Astrocyte (in vitro differentiated cells and primary cell): ENCODE measurements around the gene PTPN20. TPM values are rescaled to one million over a fixed set of nuclear protein-coding genes. Genes with fewer than 3 reads are reported as not detected.

Experiments
- DNase-seq: peaks from one replicate; pipeline ENCODE4 v3.0.0-alpha.2; 2010; ENCODE audit warnings: low read depth
- FAIRE-seq: peaks from 2 replicates; lab custom pipeline; 2011; peaks lifted over from hg19 to GRCh38; lab: Jason Lieb, UNC
- H2AFZ ChIP-seq: 2 replicates; pipeline ENCODE4 v1.6.0; 2012; ENCODE audit warnings: low read depth, low read length, inconsistent platforms
- H3K27ac ChIP-seq: 2 replicates; pipeline ENCODE4 v1.5.1; 2011; ENCODE audit warnings: low read depth, low read length, inconsistent platforms
- H3K27me3 ChIP-seq: 2 replicates; pipeline ENCODE4 v1.6.0; 2011; ENCODE audit warnings: low read length, inconsistent platforms; ENCODE audit not compliant: insufficient read depth
- H3K36me3 ChIP-seq: 2 replicates; pipeline ENCODE4 v1.5.1; 2011; ENCODE audit warnings: low read length, inconsistent platforms; ENCODE audit not compliant: insufficient read depth
- H3K4me1 ChIP-seq: 2 replicates; pipeline ENCODE4 v1.5.1; 2011; ENCODE audit warnings: low read length, inconsistent platforms; ENCODE audit not compliant: insufficient read depth
- H3K4me2 ChIP-seq: 2 replicates; pipeline ENCODE4 v1.6.0; 2012; ENCODE audit warnings: low read length, inconsistent platforms
- H3K4me3 ChIP-seq: 2 replicates; pipeline ENCODE4 v1.5.1; 2011; ENCODE audit warnings: low read depth, mild to moderate bottlenecking, low read length, inconsistent platforms; ENCODE audit not compliant: insufficient read depth
- H3K79me2 ChIP-seq: 2 replicates; pipeline ENCODE4 v1.6.0; 2012; ENCODE audit warnings: mild to moderate bottlenecking, low read length, inconsistent platforms; ENCODE audit not compliant: insufficient read depth
- H3K9ac ChIP-seq: 2 replicates; pipeline ENCODE4 v1.6.0; 2012; ENCODE audit warnings: mild to moderate bottlenecking, low read length, inconsistent platforms
- H3K9me3 ChIP-seq: 2 replicates; pipeline ENCODE4 v1.5.1; 2012; ENCODE audit warnings: low read depth, mild to moderate bottlenecking, low read length, inconsistent platforms; ENCODE audit not compliant: insufficient read depth
- H4K20me1 ChIP-seq: 2 replicates; pipeline ENCODE4 v1.6.0; 2012; ENCODE audit warnings: low read length, inconsistent platforms; ENCODE audit not compliant: insufficient read depth
- H3K27ac Mint-ChIP-seq: one replicate; pipeline ENCODE4 v1.8.0; 2021; ENCODE audit warnings: mild to moderate bottlenecking, mixed read lengths; ENCODE audit not compliant: unreplicated experiment
- H3K27me3 Mint-ChIP-seq: one replicate; pipeline ENCODE4 v1.8.0; 2021; ENCODE audit warnings: low read depth, mixed read lengths; ENCODE audit not compliant: unreplicated experiment
- H3K36me3 Mint-ChIP-seq: one replicate; pipeline ENCODE4 v1.8.0; 2021; ENCODE audit warnings: low read depth, mixed read lengths; ENCODE audit not compliant: unreplicated experiment
- H3K4me1 Mint-ChIP-seq: one replicate; pipeline ENCODE4 v1.8.0; 2021; ENCODE audit warnings: low read depth, mixed read lengths; ENCODE audit not compliant: unreplicated experiment
- H3K4me3 Mint-ChIP-seq: one replicate; pipeline ENCODE4 v1.8.0; 2021; ENCODE audit warnings: mild to moderate bottlenecking, moderate library complexity, mixed read lengths; ENCODE audit not compliant: unreplicated experiment
- H3K9me3 Mint-ChIP-seq: one replicate; pipeline ENCODE4 v1.8.0; 2021; ENCODE audit warnings: mild to moderate bottlenecking, mixed read lengths; ENCODE audit not compliant: unreplicated experiment
- CTCF ChIP-seq: IDR thresholded peaks from 2 replicates; pipeline ENCODE4 v1.5.1; 2011; ENCODE audit warnings: low read depth, mild to moderate bottlenecking, inconsistent platforms, low read length, moderate library complexity; ENCODE audit not compliant: insufficient read depth
- EZH2 ChIP-seq: IDR thresholded peaks from 2 replicates; pipeline ENCODE4 v1.6.1; 2012; ENCODE audit warnings: mild to moderate bottlenecking, low read length, inconsistent platforms; ENCODE audit not compliant: insufficient read depth
- total RNA-seq: library from RNA; stranded (reverse); gene quantifications from 2 replicates; pipeline ENCODE4 v1.2.1, GENCODE V29; 2021

The PTPN20 gene
- total RNA-seq, 1 donor from 2014 or later, result not detected

DNA sequence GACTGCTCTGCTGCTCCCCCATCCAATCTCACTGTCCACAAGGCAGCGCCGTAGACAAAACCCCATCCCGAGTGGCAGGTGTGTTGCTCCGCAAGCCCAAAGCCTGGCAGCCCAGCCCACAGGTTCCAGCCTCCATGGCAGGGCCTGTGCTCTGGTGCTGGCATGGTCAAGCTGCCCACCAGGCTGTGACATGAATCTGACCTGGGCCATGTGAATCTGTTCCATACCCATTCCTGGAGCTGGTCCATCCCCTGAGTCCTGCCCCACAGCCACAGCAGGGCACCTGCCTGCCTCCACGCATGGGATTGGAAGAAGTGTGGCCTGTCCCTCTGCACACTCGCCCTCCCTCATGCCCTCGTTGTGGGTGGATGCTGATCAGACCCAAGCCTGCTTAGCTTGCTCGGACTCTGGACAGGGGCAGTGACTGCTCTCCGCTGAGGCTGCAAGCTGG is 128.8 kb downstream of the PTPN20 start:
- no peak overlapping the region for H3K27ac ChIP-seq
- no peak overlapping the region for H3K4me3 Mint-ChIP-seq
- H3K4me3 ChIP-seq, result no peak overlapping the region
- H3K27ac Mint-ChIP-seq, result no peak overlapping the region
- H3K9me3 ChIP-seq, result no peaks in the 10 kb centered on the region
- no peak for DNase-seq
- peaks cover 3% of the 10 kb centered on the region for H3K27me3 ChIP-seq
- TF ChIP-seq CTCF, result no peak
- TF ChIP-seq EZH2, result no peak
- H3K9me3 Mint-ChIP-seq, result no peaks in the 10 kb centered on the region
- no peaks in the 10 kb centered on the region for H3K4me1 ChIP-seq
- H3K36me3 ChIP-seq, result no peaks in the 10 kb centered on the region
- FAIRE-seq, result no peak
- H3K79me2 ChIP-seq, result no peaks in the 10 kb centered on the region
- H2AFZ ChIP-seq, result no peak overlapping the region
- H3K4me2 ChIP-seq, result no peak overlapping the region
- no peaks in the 10 kb centered on the region for H3K36me3 Mint-ChIP-seq
- peaks cover 68% of the 10 kb centered on the region for H3K27me3 Mint-ChIP-seq
- H3K4me1 Mint-ChIP-seq, result no peaks in the 10 kb centered on the region
- no peaks in the 10 kb centered on the region for H4K20me1 ChIP-seq
- H3K9ac ChIP-seq, result no peak overlapping the region

DNA sequence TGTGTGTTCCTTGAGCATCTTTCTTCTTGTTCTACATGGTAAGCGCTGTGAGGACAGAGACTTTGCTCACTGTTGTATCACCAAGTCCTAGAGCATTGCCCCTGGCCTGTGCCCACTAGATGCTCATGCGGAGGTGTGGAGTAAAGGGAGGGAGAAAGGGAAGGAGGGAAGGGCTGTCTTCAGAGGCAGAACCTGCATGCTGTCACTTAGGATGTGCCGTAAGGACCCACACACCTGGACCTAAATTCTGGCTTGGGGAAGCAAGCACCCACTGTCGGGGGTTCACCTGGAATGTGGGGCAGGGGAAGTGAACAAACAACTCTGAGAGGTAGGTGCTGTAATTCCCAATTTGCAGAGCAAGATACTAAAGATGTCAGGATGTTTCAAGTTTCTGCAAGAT is 129.5 kb downstream of the PTPN20 start:
- H3K27me3 Mint-ChIP-seq, result peaks cover 65% of the 10 kb centered on the region
- H3K27ac ChIP-seq, result no peak overlapping the region
- H3K9me3 ChIP-seq, result no peaks in the 10 kb centered on the region
- no peaks in the 10 kb centered on the region for H3K9me3 Mint-ChIP-seq
- H3K4me2 ChIP-seq, result no peak overlapping the region
- H3K36me3 ChIP-seq, result no peaks in the 10 kb centered on the region
- no peaks in the 10 kb centered on the region for H3K4me1 ChIP-seq
- no peaks in the 10 kb centered on the region for H3K79me2 ChIP-seq
- H2AFZ ChIP-seq, result no peak overlapping the region
- H3K4me3 ChIP-seq, result no peak overlapping the region
- no peaks in the 10 kb centered on the region for H4K20me1 ChIP-seq
- no peak for FAIRE-seq
- H3K4me3 Mint-ChIP-seq, result no peak overlapping the region
- no peak overlapping the region for H3K9ac ChIP-seq
- no peak overlapping the region for H3K27ac Mint-ChIP-seq
- no peaks in the 10 kb centered on the region for H3K4me1 Mint-ChIP-seq
- H3K36me3 Mint-ChIP-seq, result no peaks in the 10 kb centered on the region
- peaks cover 3% of the 10 kb centered on the region for H3K27me3 ChIP-seq
- DNase-seq, result no peak
- TF ChIP-seq CTCF (no peak), EZH2 (no peak)

DNA sequence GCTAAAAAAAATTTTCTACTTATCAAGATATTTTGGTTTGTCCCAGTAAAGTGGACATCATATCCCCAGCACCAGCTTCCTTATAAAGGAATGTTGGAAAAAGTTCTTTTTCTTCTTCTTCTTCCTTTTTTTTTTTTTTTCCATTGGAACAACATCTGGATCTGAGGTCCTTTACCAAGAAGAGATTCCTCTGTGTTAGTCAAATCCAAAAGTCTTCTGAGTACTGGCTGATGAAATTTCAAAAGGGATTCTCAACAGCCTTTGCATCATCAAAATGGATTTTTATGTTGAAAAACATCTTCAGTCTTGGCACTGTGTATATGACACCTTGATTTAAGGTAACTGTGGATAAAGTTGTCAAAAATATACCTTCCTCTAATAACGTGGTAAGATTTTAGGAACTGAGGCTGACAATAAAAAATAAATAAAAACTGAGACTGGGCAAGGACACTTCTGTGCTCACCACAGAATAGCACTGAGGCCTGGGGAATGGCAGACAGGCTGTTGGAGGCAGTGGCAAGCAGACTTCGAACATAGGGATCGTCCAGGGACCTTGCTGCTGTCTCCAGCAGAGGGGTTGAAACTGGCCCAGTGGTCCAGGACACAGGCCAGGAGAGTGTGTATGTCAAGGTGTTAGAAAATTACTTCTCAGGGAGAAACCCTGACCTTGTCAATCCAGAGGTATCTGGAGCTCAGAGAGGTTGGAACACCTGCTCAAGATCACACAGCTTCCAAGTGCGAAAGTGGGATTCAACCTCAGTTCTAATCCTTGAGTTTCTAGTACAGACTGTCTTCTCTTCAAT is 130.4 kb downstream of the PTPN20 start:
- Histone ChIP-seq H3K36me3 (no peaks in the 10 kb centered on the region), H2AFZ (no peak overlapping the region), H3K9me3 (no peaks in the 10 kb centered on the region), H3K4me2 (no peak overlapping the region), H3K27me3 (peaks cover 3% of the 10 kb centered on the region), H3K4me3 (no peak overlapping the region), H3K27ac (no peak overlapping the region), H3K9ac (no peak overlapping the region), H4K20me1 (no peaks in the 10 kb centered on the region), H3K4me1 (no peaks in the 10 kb centered on the region), H3K79me2 (no peaks in the 10 kb centered on the region)
- DNase-seq, result no peak
- no peak for TF ChIP-seq EZH2
- TF ChIP-seq CTCF, result no peak
- peak overlapping the region; percentile 81 for H3K27ac Mint-ChIP-seq
- no peaks in the 10 kb centered on the region for H3K9me3 Mint-ChIP-seq
- H3K36me3 Mint-ChIP-seq, result no peaks in the 10 kb centered on the region
- peaks cover 61% of the 10 kb centered on the region for H3K27me3 Mint-ChIP-seq
- no peak overlapping the region for H3K4me3 Mint-ChIP-seq
- no peaks in the 10 kb centered on the region for H3K4me1 Mint-ChIP-seq
- FAIRE-seq, result no peak
